GM18861 (cell line): ENCODE data around the gene MTF1.
"Not testable (repeated sequence)": the region's sequence is repeated elsewhere in the genome, so short reads cannot be mapped to it uniquely, and the experiment has no call there.

Experiments used
- ATAC-seq: cut with Tn5 transposase; IDR thresholded peaks from one replicate; pipeline ENCODE4 v1.9.1; 2021; ENCODE audit not compliant: unreplicated experiment

MTF1 gene

DNA sequence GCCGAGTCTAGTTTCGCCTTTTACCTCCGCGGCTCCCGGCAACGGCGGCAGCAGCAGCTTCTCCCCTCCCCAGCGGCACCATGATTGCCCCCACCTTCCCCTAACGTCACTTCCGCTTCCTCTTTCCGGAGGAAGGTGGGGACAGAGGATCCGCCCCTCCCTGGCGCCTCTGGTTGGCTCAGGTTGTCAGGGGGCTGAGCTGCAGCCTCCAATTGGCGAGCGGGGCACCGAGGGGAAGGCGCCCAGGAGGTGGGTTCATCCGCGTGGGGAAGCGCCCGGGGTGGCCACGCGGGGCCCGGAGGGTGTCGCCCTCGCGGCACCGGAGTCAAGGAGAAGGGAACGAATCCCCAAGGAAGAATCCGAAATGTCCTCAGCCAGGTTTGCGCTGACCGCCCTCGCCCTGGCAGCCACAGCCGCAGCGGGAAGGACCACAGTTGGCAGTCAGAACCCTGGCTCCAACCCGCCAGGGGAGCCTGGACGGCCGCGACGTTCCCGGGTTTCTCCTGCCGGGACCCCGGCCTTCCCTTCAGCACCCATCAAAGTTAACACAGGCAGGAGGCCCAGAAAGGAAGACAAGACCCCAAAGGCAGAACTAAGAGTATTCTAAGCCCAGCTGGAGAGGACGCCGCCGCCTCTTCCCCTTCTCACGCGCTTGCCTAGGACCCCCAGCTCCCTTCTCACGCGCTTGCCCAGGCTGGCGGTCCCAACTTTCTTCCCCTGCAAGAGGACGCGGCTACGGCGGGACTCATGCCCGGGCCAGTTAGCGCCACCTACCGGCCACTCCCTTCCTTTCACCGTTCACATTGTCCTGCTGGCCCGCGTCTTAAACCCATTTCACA, at the start of gene MTF1:
Gene MTF1 (minus strand): TSS at position 86 of the 839 bp plus-strand sequence. CDS start 1,934 bp downstream, outside the sequence.
- ATAC-seq, result peak; percentile 90

DNA sequence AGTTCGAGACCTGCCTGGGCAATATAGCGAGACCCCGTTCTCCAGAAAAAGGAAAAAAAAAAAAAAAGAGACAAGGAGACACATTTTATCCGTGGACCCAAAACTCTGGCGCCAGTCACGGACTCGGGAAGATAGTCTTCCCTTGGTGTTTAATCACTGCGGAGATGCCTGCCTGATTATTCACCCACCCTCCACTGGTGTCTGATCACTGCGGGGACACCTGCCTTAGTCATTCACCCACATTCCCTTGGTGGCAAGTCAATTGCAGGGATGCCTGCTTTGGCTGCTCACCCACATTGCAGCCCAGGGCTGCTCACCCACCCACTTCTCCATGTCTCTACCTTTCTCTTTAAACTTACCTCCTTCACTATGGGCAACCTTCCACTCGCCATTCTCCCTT, 49.1 kb upstream of the MTF1 start:
- ATAC-seq, result not testable (repeated sequence)

DNA sequence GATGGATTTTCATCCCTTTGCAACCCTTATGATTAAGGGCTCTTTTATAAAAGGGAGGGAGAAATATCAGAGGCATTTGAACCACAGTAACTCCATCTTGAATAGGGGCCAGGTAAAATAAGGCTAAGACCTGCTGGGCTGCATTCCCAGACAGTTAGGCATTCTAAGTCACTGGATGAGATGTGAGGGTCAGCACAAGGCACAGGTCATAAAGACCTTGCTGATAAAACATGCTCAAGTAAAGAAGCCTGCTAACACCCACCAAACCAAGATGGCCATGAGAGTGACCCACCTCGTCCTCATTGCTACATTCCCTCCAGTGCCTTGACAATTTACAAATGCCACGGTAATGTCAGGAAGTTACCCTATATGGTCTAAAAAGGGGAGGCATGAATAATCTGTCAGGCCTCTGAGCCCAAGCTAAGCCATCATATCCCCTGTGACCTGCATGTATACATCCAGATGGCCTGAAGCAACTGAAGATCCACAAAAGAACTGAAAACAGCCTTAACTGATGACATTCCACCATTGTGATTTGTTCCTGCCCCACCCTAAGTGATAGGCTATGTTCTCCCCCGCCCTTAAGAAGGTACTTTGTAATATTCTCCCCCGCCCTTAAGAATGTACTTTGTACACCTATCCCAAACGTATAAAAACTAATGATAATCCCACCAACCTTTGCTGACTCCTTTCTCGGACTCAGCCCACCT, 48.2 kb upstream of the MTF1 start:
- not testable (repeated sequence) for ATAC-seq

DNA sequence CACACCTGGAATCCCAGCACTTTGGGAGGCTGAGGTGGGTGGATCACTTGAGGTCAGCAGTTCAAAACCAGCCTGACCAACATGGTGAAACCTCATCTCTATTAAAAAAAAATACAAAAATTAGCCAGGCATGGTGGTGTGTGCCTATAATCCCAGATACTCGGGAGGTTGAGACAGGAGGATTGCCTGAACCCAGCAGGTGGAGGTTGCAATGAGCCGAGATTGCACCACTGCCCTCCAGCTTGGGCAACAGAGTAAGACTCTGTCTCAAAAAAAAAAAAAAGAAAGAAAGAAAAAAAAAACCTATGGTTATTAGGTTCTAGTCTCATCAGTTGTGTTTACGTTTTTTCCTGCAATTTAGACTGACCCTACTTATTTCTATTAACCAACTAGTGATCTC, 47.2 kb upstream of the MTF1 start:
- not testable (repeated sequence) for ATAC-seq

DNA sequence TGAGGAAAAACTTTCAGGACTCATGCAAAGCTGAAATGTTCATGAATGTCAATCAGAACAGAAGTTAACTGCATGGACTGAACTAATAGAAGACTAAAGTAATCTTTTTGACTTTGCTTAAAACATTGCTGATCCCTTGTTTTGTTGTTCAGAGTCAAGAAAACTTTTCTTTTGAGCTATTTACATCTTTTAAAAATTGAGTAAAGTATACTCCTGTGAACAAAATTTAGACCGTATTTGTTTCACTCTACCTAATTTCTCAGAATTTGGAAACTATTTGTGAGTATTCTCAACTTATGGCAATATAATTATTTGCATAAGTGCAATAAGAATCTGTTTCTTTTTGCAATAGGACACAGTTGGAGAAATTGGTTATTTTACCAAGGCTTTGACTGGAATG, 46.3 kb upstream of the MTF1 start:
- no peak for ATAC-seq

DNA sequence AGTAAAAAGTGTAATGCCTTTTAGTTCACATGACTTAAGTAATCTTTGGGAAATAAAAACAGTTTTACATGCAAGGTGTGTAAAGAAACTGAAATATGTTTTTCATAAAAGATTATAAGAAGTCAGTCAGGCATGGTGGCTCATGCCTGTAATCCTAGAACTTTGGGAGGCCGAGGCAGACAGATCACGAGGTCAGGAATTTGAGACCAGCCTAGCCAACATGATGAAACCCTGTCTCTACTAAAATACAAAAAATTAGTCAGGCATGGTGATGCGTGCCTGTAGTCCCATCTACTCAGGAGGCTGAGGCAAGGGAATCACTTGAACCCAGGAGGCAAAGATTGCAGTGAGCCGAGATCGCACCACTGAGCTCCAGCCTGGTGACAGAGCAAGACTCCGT, 44.5 kb upstream of the MTF1 start:
- ATAC-seq, result not testable (repeated sequence)

DNA sequence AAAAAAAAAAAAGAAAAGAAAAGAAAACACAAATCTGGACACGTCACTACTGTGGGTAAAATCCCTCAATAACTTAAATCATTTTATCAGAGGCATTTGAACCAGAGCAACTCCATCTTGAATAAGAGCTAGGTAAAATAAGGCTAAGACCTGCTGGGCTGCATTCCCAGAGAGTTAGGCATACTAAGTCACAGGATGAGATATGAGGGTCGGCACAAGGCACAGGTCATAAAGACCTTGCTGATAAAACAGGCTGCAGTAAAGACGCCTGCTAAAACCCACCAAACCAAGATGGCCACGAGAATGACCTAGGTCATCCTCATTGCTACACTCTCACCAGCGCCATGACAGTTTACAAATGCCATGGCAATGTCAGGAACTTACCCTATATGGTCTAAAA, 43.6 kb upstream of the MTF1 start:
- no peak for ATAC-seq

DNA sequence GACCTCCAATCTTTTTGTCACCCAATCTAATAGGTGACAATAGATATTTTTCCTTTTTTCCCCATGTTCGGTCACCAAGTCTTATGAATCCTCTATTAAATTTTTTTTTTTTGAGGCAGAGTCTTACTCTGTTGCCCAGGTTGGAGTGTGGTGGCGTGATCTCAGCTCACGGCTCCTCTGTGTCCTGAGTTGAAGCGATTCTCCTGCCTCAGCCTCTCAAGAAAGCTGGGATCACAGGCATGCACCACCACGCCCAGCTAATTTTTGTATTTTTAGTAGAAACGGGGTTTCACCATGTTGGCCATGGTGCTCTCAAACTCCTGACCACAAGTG, 42.5 kb upstream of the MTF1 start:
- peak; percentile 9 for ATAC-seq

DNA sequence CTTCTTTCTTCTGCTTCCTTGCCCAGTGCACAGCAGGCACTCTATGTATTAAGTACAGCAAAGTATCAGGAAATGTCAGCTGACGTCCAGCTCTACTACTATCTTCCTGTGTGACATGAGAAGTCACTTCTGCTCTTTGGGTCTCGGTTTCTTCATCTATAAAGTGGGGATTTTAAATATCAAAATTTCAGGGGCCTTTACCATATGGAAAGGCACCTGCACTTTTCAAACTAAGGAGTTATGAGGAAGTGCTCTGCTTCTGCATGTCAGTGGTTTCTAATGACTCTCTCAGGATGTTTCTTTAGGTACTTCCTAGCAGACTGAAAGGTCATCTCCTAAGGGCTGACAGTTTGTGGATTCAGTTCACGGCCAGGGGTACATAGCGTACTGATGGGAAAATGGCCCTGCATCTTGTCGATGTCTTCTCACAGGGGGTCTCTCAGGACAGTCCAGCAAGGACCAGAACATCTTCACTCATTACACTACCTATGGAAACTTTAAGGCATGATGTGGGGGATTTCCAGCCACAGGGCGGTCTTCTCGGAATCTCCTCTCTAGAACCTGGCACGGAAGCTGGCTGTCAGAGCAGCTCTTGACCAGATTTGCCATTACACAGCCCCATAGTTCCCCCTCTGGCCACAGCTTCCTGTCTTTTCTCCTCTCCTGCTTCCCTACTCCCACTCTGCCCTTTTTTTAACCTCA, 42.0 kb upstream of the MTF1 start:
- peak; percentile 67 for ATAC-seq

DNA sequence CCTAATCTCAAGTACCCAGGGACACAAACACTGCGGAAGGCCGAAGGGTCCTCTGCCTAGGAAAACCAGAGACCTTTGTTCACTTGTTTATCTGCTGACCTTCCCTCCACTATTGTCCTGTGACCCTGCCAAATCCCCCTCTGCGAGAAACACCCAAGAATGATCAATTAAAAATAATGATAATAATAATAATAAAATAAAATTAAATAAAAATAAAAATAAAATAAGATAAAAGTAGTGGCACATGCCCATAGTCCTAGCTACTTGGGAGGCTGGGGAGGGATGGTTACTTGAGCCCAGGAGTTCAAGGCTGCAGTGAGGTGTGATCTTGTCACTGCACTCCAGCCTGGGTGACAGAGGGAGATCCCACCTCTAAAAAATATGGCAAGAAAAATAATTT, 38.2 kb upstream of the MTF1 start:
- not testable (repeated sequence) for ATAC-seq

DNA sequence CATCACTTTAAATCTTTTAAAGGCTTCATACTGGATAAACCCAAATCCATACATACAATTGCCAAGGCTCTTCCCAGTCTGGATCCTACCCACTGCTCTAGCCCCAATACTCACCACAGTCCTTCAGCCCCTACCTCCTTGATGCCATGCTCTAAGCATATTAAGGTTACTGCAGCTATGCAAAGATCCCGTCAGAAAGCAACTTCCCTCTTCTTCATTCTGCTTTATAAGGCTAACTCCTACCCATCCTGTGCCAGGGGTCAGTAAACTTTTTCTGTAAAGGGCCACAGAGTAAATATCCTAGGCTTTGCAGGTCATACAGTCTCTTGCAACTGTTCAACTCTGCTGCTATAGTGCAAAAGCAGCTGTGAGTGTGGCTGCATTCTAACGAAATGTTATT, 34.3 kb upstream of the MTF1 start:
- ATAC-seq, result no peak

DNA sequence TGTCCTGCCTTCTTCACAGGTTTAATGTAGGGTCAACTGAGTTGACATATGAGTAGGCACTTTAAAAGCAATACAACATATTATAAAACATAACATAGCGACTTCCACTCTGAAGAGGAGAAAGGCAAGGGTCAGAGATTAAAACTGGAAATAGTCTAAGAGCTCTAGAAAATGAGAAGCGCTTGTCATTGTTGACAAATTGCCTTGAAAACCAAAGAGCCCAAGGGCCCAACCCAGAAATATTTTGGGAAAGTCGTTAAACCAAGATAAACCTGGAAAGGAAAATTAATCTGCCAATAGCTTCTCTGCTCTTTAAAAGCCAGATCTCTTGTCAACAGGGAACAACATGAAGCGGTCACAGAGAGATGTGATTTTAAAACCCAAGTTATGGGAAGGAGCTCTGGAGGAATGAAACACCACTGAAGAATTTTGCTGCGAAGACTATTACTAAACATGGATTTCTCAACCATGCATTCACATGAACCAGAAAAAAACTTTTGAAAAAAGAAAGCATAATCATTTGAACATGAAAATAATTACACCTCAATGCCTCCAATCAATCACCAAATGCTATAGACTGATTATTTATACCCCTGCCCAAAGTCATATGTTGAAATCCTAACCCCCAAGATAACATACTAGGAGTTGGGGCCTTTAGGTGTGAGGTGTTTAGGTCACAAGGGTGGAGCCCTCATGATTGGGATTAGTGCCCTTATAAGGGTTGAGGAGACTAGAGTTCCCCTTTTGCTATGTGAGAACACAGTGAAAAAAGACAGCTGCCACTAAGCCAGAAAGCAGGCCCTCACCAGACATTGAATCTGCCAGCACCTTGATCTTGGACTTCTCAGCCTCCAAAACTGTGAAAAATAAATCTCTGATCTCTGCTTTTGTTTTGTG, 33.0 kb upstream of the MTF1 start:
- ATAC-seq, result no peak

DNA sequence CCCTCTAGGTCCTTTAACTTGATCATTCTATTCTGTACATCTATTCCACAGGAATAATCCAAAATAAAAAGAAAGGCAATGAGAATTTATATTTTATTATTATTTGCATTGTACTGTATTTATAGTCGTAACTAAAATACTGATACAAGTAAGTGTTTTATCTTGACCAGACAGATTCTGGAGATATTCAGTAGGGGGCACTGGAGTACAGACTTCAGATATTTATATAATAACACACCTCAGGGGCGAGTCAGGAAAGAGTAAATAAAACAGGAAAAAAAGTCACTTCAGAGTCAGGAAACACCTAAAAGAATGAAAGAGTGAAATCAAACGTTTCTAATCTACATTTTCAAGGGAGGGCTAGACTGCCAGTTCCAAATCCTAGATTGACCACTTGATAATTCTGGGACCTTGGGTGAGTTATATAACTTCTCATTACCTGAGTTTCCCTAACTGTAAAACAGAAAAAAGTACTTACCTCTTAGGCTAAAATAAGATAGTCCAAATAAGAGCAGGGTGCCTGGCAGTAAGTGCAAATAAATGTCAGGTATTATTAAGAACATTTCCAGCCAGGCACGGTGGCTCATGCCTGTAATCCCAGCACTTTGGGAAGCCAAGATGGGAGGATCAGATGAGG, 31.1 kb upstream of the MTF1 start:
- no peak for ATAC-seq

DNA sequence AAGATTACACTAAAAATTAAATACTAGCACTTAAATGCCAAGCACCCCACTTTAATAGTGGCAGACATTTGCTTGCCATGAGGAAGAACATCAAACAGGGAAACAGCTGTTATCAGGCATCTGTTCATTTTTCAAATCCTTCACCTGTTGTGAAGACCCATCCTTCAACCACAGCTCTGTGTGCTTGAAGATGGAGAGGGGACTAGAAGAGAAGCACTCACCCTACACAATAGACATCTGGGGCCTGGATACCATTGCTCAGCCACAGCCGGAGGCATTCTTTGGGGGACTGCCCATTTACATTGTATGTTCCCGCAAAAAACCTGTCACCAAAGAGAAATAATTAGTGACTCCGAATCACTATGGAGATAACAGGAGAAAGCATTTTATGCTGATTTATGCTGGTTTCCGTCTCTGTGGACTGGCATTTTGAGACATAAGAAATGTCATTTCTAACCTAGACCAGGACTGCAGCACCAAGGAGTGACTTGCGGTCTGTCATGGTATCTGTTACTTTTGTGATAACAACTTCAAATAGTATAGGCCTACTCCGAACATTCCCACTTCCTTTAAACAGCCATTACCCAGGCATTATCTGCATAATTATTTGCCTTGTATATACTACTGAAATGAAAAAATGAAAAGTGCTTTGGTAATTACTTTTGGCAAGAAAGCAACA, 28.8 kb upstream of the MTF1 start:
- ATAC-seq, result no peak

DNA sequence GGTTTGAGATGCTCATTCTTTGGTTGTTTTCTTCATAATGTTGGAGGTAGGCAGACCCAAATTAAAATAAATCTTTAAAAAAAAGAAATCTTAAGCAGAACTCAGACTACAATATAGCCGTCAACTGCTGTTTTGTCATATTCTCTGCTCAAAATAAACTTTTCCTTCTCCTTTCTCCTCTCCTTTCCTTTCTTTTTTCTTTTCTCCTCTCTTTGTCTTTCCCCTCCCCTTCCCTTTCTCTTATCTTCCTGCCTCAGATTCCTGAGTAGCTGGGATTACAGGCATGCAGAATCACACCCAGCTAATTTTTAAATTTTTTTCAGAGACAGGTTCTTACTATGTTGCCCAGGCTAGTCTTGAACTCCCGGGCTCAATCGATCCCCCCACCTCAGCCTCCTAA, 24.8 kb upstream of the MTF1 start:
- ATAC-seq, result no peak

DNA sequence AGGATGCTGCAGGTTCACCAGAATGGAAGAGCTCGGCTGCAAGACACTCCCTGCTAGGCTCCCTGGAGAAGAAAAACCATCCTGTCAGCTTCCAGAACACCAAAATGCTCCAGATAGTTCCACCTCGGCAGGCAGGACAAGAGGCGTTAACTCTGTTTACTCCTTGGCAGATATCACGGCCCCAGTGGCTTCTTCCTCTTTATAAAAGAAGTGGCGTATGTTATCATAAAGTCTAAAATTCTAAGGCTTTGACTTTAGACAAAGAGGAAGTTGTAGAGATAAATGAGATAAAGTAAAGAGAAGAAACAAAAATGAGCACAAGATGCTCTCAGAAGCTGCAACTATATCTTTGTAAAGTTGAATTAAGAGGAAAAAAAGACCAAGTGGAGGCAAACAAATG, 24.3 kb upstream of the MTF1 start:
- ATAC-seq, result no peak

DNA sequence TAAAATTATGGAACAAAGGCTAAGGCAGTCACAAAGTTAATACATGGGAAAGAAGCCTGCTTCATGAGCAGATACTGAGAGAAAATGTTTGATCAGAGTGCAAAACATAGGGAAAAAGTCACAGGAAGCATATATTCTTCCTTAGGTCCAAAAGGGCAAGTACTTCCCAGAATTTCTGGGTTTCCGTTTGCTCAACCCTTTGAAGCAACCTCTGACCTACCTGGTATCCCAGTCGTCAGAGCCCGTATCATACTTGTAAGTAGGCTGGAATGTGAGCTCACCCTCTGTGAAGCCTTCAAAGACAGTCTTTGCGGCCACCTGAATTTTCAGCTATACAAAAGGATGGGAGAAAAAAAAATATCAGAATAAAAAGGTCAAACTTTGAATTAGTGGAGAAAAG, 20.5 kb upstream of the MTF1 start:
- ATAC-seq, result no peak

DNA sequence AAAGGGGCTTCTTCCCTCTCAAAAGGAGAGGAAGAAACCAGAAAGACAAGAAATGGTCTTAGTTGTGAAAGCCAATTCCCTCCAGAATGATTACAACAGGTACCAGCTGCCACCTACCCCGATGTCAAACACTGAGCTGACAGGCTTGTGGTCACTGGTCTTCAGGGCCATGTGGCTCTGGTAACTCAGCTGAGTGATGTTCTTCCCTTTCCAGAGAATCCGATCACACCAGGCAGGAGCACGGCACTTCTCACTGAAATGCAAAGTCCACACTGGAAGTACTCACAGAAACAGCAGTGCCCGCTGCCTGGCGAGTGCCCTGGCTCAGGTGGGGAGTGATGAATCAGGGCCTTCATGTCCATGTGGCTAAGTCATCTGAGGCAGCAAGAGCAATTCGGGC, 18.7 kb upstream of the MTF1 start:
- no peak for ATAC-seq

DNA sequence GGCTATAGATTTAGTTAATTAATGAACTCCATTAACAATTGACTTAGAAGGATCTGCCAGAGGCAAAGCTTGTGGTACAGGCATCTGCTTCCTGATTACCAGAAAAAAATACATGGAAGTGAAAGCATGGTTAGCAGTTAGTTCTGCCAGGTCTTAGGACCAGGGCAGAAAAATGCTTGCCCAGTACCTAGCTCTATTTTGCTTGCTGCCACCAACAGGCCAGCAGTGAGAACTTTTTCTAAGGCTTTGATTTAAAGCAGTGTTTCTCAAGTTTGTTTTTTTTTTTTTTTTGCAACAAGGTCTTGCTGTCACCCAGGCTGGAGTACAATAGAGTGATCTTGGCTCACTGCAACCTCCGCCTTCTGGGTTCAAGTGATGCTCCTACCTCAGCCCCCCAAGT, 16.4 kb upstream of the MTF1 start:
- ATAC-seq, result no peak

DNA sequence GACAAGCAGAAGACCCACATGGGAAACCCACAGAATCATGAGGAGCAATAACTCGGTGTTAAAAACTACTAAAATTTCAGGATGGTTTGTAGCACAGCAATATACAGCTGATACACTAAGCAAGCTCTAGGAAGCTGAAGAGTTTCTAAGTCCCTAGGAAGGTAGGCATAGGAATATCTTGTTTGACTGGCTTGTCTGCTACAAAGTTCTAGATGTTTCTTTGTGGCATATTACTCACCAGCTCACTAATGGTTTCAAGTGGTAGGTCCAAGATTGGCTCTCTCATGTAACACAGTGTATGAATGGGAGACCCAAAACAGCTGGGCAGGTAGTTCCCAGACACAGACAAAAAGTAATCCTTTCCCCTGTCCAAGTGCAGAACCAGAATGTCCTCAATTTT, 13.3 kb upstream of the MTF1 start:
- no peak for ATAC-seq
